GM12878 (cell line): ENCODE data around the gene UGGT1. TPM values are rescaled to one million over a fixed set of nuclear protein-coding genes. Genes with fewer than 3 reads are reported as not detected.
"Not testable (repeated sequence)": the region's sequence is repeated elsewhere in the genome, so short reads cannot be mapped to it uniquely, and the experiment has no call there.

Source experiments
- ATAC-seq: fragments of 200-7000 bp; cut with Tn5 transposase; 3 replicates; pipeline ENCODE4 v1.9.1; 2020; ENCODE audit warnings: mild to moderate bottlenecking, moderate library complexity
- BruUV-seq: library from RNA; stranded (reverse); fragments of 400-500 nt; replicated peaks from 2 replicates; lab custom pipeline; 2021; lab: Mats Ljungman, UMichigan
- CTCF ChIA-PET: fragments of 300-600 bp; sonication (Branson Sonifier 250); formaldehyde crosslinking; extraction: SDS; loops from one replicate; lab custom pipeline; 2021; ENCODE audit warnings: inconsistent platforms; lab: Yijun Ruan, JAX
- POLR2A ChIA-PET: fragments of 350-600 bp; formaldehyde crosslinking; extraction: SDS; loops from one replicate; lab custom pipeline; 2021; ENCODE audit warnings: inconsistent platforms; lab: Charles Lee
- RAD21 ChIA-PET: fragments of 300-600 bp; sonication (Branson Sonifier 250); formaldehyde crosslinking; loops from one replicate; lab custom pipeline; 2023; ENCODE audit warnings: antibody characterized with exemption; ENCODE audit not compliant: unreplicated experiment; lab: Charles Lee
- SMC1A ChIA-PET: fragments of 300-600 bp; sonication (Branson Sonifier 250); formaldehyde crosslinking; loops from one replicate; lab custom pipeline; 2023; ENCODE audit not compliant: unreplicated experiment, uncharacterized antibody; lab: Charles Lee
- DNase-seq: peaks from one replicate; pipeline ENCODE4 v3.0.0-alpha.2; 2011; ENCODE audit warnings: low read depth, low spot score
- FAIRE-seq: peaks from 3 replicates; lab custom pipeline; 2011; peaks lifted over from hg19 to GRCh38; lab: Jason Lieb, UNC
- H2AFZ ChIP-seq: 2 replicates; pipeline ENCODE4 v1.6.0; 2011; ENCODE audit warnings: low read depth, low read length, control low read depth; ENCODE audit not compliant: control insufficient read depth
- H3K27ac ChIP-seq: 2 replicates; pipeline ENCODE4 v1.5.1; 2011; ENCODE audit warnings: control low read depth; ENCODE audit not compliant: control insufficient read depth, insufficient read depth
- H3K27me3 ChIP-seq, 2 experiments: replicated peaks in 1 of 2; 2 replicates each; pipeline versions ENCODE4 v1.6.0 to v1.6.1; 2011; ENCODE audit warnings: low read length in 1 of 2; ENCODE audit not compliant: control insufficient read depth in 2 of 2, insufficient read depth in 2 of 2
- H3K36me3 ChIP-seq, 2 experiments: 2 replicates each; pipeline ENCODE4 v1.5.1; 2011; ENCODE audit warnings: low read length in 1 of 2; ENCODE audit not compliant: control insufficient read depth in 2 of 2, insufficient read depth in 2 of 2
- H3K4me1 ChIP-seq: 2 replicates; pipeline ENCODE4 v1.6.1; 2011; ENCODE audit warnings: mild to moderate bottlenecking, low read length, moderate library complexity, mixed read lengths; ENCODE audit not compliant: control insufficient read depth, insufficient read depth
- H3K4me2 ChIP-seq: 2 replicates; pipeline ENCODE4 v1.6.0; 2011; ENCODE audit warnings: control low read depth; ENCODE audit not compliant: control insufficient read depth, insufficient read depth
- H3K4me3 ChIP-seq: fragments of 200-600 bp; sonication (generic); 2 replicates; pipeline ENCODE4 v1.5.1; 2016
- H3K79me2 ChIP-seq: 2 replicates; pipeline ENCODE4 v1.6.0; 2011; ENCODE audit warnings: low read length; ENCODE audit not compliant: control insufficient read depth, insufficient read depth
- H3K9ac ChIP-seq: 2 replicates; pipeline ENCODE4 v1.8.0; 2011; ENCODE audit warnings: low read length, control low read depth, mixed read lengths; ENCODE audit not compliant: control insufficient read depth, insufficient read depth
- H3K9me3 ChIP-seq: replicated peaks from 3 replicates; pipeline ENCODE4 v1.5.1; 2011; ENCODE audit warnings: mild to moderate bottlenecking, low read length; ENCODE audit not compliant: control insufficient read depth, insufficient read depth
- H4K20me1 ChIP-seq: 2 replicates; pipeline ENCODE4 v1.6.0; 2011; ENCODE audit not compliant: control insufficient read depth, insufficient read depth
- CBFB ChIP-seq: IDR thresholded peaks from 2 replicates; pipeline ENCODE4 v1.6.1; 2016; ENCODE audit warnings: antibody characterized with exemption, low read depth
- ETV6 ChIP-seq, 2 experiments: fragments of 450-650 bp in 1 of 2; IDR thresholded peaks in 1 of 2; conservative IDR thresholded peaks in 1 of 2; 2 replicates each; pipeline ENCODE4 v1.6.1; 2014; ENCODE audit warnings: antibody characterized with exemption in 1 of 2, borderline replicate concordance in 1 of 2, low read depth in 1 of 2, mild to moderate bottlenecking in 1 of 2, moderate library complexity in 1 of 2
- RAD21 ChIP-seq: IDR thresholded peaks from 2 replicates; pipeline ENCODE4 v1.6.1; 2011; ENCODE audit warnings: mild to moderate bottlenecking, low read depth, low read length, moderate library complexity; ENCODE audit not compliant: insufficient read depth
- SREBF1 ChIP-seq: IDR thresholded peaks from 2 replicates; pipeline ENCODE4 v1.6.1; 2012; ENCODE audit warnings: mild to moderate bottlenecking, low read length
- ZBED1 ChIP-seq: IDR thresholded peaks from 2 replicates; pipeline ENCODE4 v1.6.1; 2016; ENCODE audit warnings: borderline replicate concordance
- WGBS: methylation state at CpG from one replicate; pipeline ENCODE4 v1.1.6; 2016; ENCODE audit warnings: low lambda C conversion rate; ENCODE audit not compliant: insufficient replicate concordance, insufficient coverage; ENCODE audit errors: missing lambda C conversion rate; 5-methylcytosine and 5-hydroxymethylcytosine counted together
- in situ Hi-C: fragments of 300-500 bp; cut with MboI; formaldehyde crosslinking; loops from 9 replicates; pipeline ENCODE4 v1.14.3; 2018; ENCODE audit warnings: mixed read lengths
- intact Hi-C: fragments of 100-400 bp; cut with micrococcal nuclease; formaldehyde crosslinking; loops from one replicate; pipeline ENCODE4 v1.14.2; 2022; ENCODE audit not compliant: unreplicated experiment
- polyA plus RNA-seq, 11 experiments: library from polyadenylated mRNA; depleted of rRNA in 4 of 11; unstranded in 6 of 11; stranded (reverse) in 5 of 11; fragments of >200 nt; fragmentation: Nextera tagmentation in 4 of 11; fragmentation: Illumina TruSeq in 1 of 11; extraction: Ambion mirVana in 4 of 11; extraction: Trizol in 1 of 11; gene quantifications; 1 replicate in 1 of 11; 2 replicates in 10 of 11; pipeline versions ENCODE4 v1.2.1 to v1.2.3, GENCODE V29; 2011 to 2016; ENCODE audit warnings: inconsistent platforms in 2 of 11, missing spikeins in 2 of 11, low read depth in 1 of 11
- total RNA-seq, 4 experiments: library from RNA; depleted of rRNA in 3 of 4; stranded (reverse); fragments of >200 nt in 3 of 4; fragmentation: Illumina TruSeq in 1 of 4; extraction: Trizol in 1 of 4; gene quantifications; 2 replicates each; pipeline versions ENCODE4 v1.2.1 to v1.2.3, GENCODE V29; 2013 to 2021

UGGT1 gene
- total and polyA plus RNA-seq, 10 of the 15 experiments (the other 5 are each of a cell fraction or from before 2014, with no cell fraction given), result 4.1 to 49.8 (median 28.5) TPM

- in situ Hi-C loops, CTCF ChIA-PET, DNase-seq, ATAC-seq, intact Hi-C loops, H2AFZ ChIP-seq, H3K4me3 ChIP-seq, H3K4me1 ChIP-seq, FAIRE-seq, H3K9ac ChIP-seq, RAD21 ChIA-PET, H3K36me3 ChIP-seq, H3K9me3 ChIP-seq, H3K4me2 ChIP-seq, POLR2A ChIA-PET, H3K27ac ChIP-seq, H4K20me1 ChIP-seq, H3K27me3 ChIP-seq, H3K79me2 ChIP-seq, SMC1A ChIA-PET, BruUV-seq: not testable (repeated sequence)
- 69% methylated on average over 21 of the region's 22 CpGs for WGBS
Observed at GRCh38 chr2:128208631-128209324, 117.8 kb downstream of the UGGT1 start.

GRCh38 chr2:128214251-128214650 is 123.3 kb downstream of the UGGT1 start:
- ChIA-PET SMC1A (no interaction called here), RAD21 (interaction anchor here (1.0 kb wide), 1 partner anchor 152 kb away, joined by 3 read pairs; no protein-coding TSS in a partner anchor), CTCF (no interaction called here), POLR2A (no interaction called here)
- ATAC-seq (no peak), FAIRE-seq (no peak), DNase-seq (no peak)
- no peaks in the 10 kb centered on the region for H3K79me2 ChIP-seq
- no peaks in the 10 kb centered on the region for H4K20me1 ChIP-seq
- TF ChIP-seq RAD21 (no peak), SREBF1 (no peak), CBFB (no peak), ETV6 (conservative IDR thresholded peaks at IDR 0.05 in 1 of 2, IDR thresholded peaks at IDR 0.05 in 1 of 2; ENCODE audit: borderline replicate concordance in 1 of 2, low read depth in 1 of 2) (no peak), ZBED1 (no peak)
- in situ Hi-C loops, result no loop called here
- no peaks in the 10 kb centered on the region for H3K9me3 ChIP-seq
- intact Hi-C loops, result no loop called here
- H3K4me1 ChIP-seq, result no peaks in the 10 kb centered on the region
- 59% methylated on average over 13 of the region's 14 CpGs for WGBS
- no peak overlapping the region for H3K4me3 ChIP-seq
- no peaks in the 10 kb centered on the region for H3K36me3 ChIP-seq
- no TSS peak for BruUV-seq
- no peaks in the 10 kb centered on the region; a peak in 1 of 4 replicates for H3K27me3 ChIP-seq
- H3K9ac ChIP-seq, result no peak overlapping the region
- H2AFZ ChIP-seq, result no peak overlapping the region
- H3K4me2 ChIP-seq, result no peak overlapping the region
- H3K27ac ChIP-seq, result no peak overlapping the region
